ENCODE measurements around the gene SLC40A1. TPM values are rescaled to one million over a fixed set of nuclear protein-coding genes. Genes with fewer than 3 reads are reported as not detected.

SLC40A1 gene
- total and polyA plus RNA-seq, 10 of the 15 experiments (the other 5 are each of a cell fraction or from before 2014, with no cell fraction given) = 0.01 to 0.38 (median 0.08) TPM; not detected in 7

DNA sequence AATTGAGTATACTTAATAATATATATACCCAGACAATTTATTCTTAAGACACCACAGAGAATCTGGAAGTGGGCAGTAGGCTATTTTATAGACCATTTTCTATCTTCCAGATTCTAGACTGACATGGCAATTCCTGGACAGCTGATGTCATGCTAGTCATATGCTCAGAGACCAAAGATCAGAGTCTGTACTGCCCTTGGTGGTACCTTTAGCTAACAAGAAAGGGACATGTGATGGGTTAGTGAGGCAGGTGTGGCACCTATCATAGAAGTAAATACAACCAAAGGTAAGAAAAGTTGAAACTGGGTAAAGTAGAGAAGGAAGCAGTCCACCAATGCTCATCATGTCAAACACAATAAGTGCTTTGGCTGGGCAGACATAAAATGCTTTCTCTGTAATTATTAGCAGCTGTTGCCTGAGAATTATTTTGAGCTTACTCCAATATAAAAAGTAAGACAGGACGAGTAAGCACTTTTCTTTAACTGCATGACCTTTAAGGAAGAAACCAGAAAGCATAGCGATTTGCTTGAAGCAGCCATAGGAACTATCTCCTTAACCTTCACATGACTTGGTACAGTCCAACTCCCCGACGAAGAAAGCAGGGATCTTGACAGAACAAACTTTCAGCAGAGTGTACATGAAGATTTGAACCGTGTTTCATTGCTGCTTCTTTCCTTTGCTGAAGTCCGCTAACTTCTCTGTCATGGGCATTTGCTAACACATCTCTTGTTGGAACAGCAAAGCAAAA, 47.1 kb downstream of the SLC40A1 start:
- RAD21 ChIA-PET (ENCODE audit: unreplicated experiment) = no interaction called here
- no peaks in the 10 kb centered on the region for H3K4me1 ChIP-seq (ENCODE audit: control insufficient read depth, insufficient read depth, low read length)
- no peak overlapping the region for H3K4me3 ChIP-seq
- no peak overlapping the region for H3K4me2 ChIP-seq (ENCODE audit: control insufficient read depth, insufficient read depth)
- no TSS peak for BruUV-seq (replicated peaks)
- ATAC-seq (no peak), DNase-seq (ENCODE audit: low read depth, low spot score) (no peak), FAIRE-seq (no peak)
- no peaks in the 10 kb centered on the region for H3K79me2 ChIP-seq (ENCODE audit: control insufficient read depth, insufficient read depth, low read length)
- no peaks in the 10 kb centered on the region for H3K9me3 ChIP-seq (replicated peaks; ENCODE audit: control insufficient read depth, insufficient read depth, low read length)
- SMC1A ChIA-PET (ENCODE audit: uncharacterized antibody, unreplicated experiment) = interaction anchor here (0.9 kb wide), 1 partner anchor 14 kb away, joined by 4 read pairs; no protein-coding TSS in a partner anchor
- WGBS (ENCODE audit: insufficient coverage, insufficient replicate concordance, low lambda C conversion rate, missing lambda C conversion rate) = 22% methylated on average over 6 of the region's 6 CpGs
- no peaks in the 10 kb centered on the region for H4K20me1 ChIP-seq (ENCODE audit: control insufficient read depth, insufficient read depth)
- intact Hi-C loops (cut with micrococcal nuclease; ENCODE audit: unreplicated experiment) (no loop called here), in situ Hi-C loops (cut with MboI) (no loop called here)
- no peak overlapping the region for H3K27ac ChIP-seq (ENCODE audit: control insufficient read depth, insufficient read depth)
- H3K9ac ChIP-seq (ENCODE audit: control insufficient read depth, insufficient read depth, low read length) = no peak overlapping the region
- POLR2A ChIA-PET = no interaction called here
- CTCF ChIA-PET = no interaction called here
- no peaks in the 10 kb centered on the region for H3K36me3 ChIP-seq (ENCODE audit: control insufficient read depth in 2 of 2, insufficient read depth in 2 of 2, low read length in 1 of 2)
- H2AFZ ChIP-seq (ENCODE audit: control insufficient read depth, low read depth, low read length) = no peak overlapping the region
- no peaks in the 10 kb centered on the region for H3K27me3 ChIP-seq (replicated peaks in 1 of 2; ENCODE audit: control insufficient read depth in 2 of 2, insufficient read depth in 2 of 2, low read length in 1 of 2)
- TF ChIP-seq RELA (IDR thresholded peaks at IDR 0.05; ENCODE audit: borderline replicate concordance, partially characterized antibody) = no peak
- TF ChIP-seq, protein P1, sequence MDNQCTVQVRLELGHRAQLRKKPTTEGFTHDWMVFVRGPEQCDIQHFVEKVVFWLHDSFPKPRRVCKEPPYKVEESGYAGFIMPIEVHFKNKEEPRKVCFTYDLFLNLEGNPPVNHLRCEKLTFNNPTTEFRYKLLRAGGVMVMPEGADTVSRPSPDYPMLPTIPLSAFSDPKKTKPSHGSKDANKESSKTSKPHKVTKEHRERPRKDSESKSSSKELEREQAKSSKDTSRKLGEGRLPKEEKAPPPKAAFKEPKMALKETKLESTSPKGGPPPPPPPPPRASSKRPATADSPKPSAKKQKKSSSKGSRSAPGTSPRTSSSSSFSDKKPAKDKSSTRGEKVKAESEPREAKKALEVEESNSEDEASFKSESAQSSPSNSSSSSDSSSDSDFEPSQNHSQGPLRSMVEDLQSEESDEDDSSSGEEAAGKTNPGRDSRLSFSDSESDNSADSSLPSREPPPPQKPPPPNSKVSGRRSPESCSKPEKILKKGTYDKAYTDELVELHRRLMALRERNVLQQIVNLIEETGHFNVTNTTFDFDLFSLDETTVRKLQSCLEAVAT (IDR thresholded peaks at IDR 0.05) = no peak
- TF ChIP-seq, protein P2, sequence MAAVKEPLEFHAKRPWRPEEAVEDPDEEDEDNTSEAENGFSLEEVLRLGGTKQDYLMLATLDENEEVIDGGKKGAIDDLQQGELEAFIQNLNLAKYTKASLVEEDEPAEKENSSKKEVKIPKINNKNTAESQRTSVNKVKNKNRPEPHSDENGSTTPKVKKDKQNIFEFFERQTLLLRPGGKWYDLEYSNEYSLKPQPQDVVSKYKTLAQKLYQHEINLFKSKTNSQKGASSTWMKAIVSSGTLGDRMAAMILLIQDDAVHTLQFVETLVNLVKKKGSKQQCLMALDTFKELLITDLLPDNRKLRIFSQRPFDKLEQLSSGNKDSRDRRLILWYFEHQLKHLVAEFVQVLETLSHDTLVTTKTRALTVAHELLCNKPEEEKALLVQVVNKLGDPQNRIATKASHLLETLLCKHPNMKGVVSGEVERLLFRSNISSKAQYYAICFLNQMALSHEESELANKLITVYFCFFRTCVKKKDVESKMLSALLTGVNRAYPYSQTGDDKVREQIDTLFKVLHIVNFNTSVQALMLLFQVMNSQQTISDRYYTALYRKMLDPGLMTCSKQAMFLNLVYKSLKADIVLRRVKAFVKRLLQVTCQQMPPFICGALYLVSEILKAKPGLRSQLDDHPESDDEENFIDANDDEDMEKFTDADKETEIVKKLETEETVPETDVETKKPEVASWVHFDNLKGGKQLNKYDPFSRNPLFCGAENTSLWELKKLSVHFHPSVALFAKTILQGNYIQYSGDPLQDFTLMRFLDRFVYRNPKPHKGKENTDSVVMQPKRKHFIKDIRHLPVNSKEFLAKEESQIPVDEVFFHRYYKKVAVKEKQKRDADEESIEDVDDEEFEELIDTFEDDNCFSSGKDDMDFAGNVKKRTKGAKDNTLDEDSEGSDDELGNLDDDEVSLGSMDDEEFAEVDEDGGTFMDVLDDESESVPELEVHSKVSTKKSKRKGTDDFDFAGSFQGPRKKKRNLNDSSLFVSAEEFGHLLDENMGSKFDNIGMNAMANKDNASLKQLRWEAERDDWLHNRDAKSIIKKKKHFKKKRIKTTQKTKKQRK (IDR thresholded peaks at IDR 0.05; ENCODE audit: low read depth, low read length) = no peak
- TF ChIP-seq RFX5 (IDR thresholded peaks at IDR 0.05; ENCODE audit: low read depth, low read length) = no peak
- no peak for TF ChIP-seq CEBPB (IDR thresholded peaks at IDR 0.05; ENCODE audit: borderline replicate concordance in 1 of 2, low read depth in 2 of 2, low read length in 2 of 2)
- no peak for TF ChIP-seq ZNF207 (IDR thresholded peaks at IDR 0.05; ENCODE audit: borderline replicate concordance)
- no peak for TF ChIP-seq NR2F1 (conservative IDR thresholded peaks at IDR 0.05)
- TF ChIP-seq CBFB (IDR thresholded peaks at IDR 0.05; ENCODE audit: low read depth) = no peak
- no peak for TF ChIP-seq MTA2 (IDR thresholded peaks at IDR 0.05; ENCODE audit: low read depth)
- TF ChIP-seq, protein P3, sequence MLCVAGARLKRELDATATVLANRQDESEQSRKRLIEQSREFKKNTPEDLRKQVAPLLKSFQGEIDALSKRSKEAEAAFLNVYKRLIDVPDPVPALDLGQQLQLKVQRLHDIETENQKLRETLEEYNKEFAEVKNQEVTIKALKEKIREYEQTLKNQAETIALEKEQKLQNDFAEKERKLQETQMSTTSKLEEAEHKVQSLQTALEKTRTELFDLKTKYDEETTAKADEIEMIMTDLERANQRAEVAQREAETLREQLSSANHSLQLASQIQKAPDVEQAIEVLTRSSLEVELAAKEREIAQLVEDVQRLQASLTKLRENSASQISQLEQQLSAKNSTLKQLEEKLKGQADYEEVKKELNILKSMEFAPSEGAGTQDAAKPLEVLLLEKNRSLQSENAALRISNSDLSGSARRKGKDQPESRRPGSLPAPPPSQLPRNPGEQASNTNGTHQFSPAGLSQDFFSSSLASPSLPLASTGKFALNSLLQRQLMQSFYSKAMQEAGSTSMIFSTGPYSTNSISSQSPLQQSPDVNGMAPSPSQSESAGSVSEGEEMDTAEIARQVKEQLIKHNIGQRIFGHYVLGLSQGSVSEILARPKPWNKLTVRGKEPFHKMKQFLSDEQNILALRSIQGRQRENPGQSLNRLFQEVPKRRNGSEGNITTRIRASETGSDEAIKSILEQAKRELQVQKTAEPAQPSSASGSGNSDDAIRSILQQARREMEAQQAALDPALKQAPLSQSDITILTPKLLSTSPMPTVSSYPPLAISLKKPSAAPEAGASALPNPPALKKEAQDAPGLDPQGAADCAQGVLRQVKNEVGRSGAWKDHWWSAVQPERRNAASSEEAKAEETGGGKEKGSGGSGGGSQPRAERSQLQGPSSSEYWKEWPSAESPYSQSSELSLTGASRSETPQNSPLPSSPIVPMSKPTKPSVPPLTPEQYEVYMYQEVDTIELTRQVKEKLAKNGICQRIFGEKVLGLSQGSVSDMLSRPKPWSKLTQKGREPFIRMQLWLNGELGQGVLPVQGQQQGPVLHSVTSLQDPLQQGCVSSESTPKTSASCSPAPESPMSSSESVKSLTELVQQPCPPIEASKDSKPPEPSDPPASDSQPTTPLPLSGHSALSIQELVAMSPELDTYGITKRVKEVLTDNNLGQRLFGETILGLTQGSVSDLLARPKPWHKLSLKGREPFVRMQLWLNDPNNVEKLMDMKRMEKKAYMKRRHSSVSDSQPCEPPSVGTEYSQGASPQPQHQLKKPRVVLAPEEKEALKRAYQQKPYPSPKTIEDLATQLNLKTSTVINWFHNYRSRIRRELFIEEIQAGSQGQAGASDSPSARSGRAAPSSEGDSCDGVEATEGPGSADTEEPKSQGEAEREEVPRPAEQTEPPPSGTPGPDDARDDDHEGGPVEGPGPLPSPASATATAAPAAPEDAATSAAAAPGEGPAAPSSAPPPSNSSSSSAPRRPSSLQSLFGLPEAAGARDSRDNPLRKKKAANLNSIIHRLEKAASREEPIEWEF (IDR thresholded peaks at IDR 0.05; ENCODE audit: insufficient replicate concordance, low read depth, low read length) = no peak
- TF ChIP-seq, protein P4, sequence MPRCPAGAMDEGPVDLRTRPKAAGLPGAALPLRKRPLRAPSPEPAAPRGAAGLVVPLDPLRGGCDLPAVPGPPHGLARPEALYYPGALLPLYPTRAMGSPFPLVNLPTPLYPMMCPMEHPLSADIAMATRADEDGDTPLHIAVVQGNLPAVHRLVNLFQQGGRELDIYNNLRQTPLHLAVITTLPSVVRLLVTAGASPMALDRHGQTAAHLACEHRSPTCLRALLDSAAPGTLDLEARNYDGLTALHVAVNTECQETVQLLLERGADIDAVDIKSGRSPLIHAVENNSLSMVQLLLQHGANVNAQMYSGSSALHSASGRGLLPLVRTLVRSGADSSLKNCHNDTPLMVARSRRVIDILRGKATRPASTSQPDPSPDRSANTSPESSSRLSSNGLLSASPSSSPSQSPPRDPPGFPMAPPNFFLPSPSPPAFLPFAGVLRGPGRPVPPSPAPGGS (IDR thresholded peaks at IDR 0.05; ENCODE audit: borderline replicate concordance, insufficient read depth, low read depth, low read length, poor library complexity, severe bottlenecking) = no peak

Data from GM12878 (cell line).